GM21390 (cell line): ENCODE measurements around the gene PPP1R12A.
"Not testable (repeated sequence)": the region's sequence is repeated elsewhere in the genome, so short reads cannot be mapped to it uniquely, and the experiment has no call there.

Experiments
- ATAC-seq: cut with Tn5 transposase; IDR thresholded peaks from one replicate; pipeline ENCODE4 v1.9.1; 2021; ENCODE audit not compliant: unreplicated experiment

Gene PPP1R12A

GRCh38 chr12:79935021-79935623, at the start of gene PPP1R12A:
Gene PPP1R12A (minus strand): TSS chr12:79935097. CDS start chr12:79934931, 166 bp downstream.
- peak; percentile 86 for ATAC-seq

GRCh38 chr12:79983986-79984620, 49.2 kb upstream of the PPP1R12A start:
- ATAC-seq, result no peak

- ATAC-seq, result no peak
These were observed 48.6 kb upstream of the PPP1R12A start for GRCh38 chr12:79983492-79983891.

GRCh38 chr12:79982086-79983062, 47.5 kb upstream of the PPP1R12A start:
- ATAC-seq, result no peak

- no peak for ATAC-seq
These were observed 43.8 kb upstream of the PPP1R12A start for GRCh38 chr12:79978692-79979091.

- not testable (repeated sequence) for ATAC-seq
These were observed 43.1 kb upstream of the PPP1R12A start for GRCh38 chr12:79977856-79978460.

GRCh38 chr12:79975143-79975542, 40.2 kb upstream of the PPP1R12A start:
- ATAC-seq, result no peak

GRCh38 chr12:79973801-79974200, 38.9 kb upstream of the PPP1R12A start:
- ATAC-seq, result no peak

- no peak for ATAC-seq
These were observed 29.3 kb upstream of the PPP1R12A start for GRCh38 chr12:79964100-79964627.

- no peak for ATAC-seq
These were observed 26.5 kb upstream of the PPP1R12A start for GRCh38 chr12:79961411-79961810.

- ATAC-seq, result no peak
These were observed 24.6 kb upstream of the PPP1R12A start for GRCh38 chr12:79959484-79959883.

GRCh38 chr12:79956896-79957295, 22.0 kb upstream of the PPP1R12A start:
- ATAC-seq, result no peak

- no peak for ATAC-seq
These were observed 20.7 kb upstream of the PPP1R12A start for GRCh38 chr12:79955561-79955960.

GRCh38 chr12:79954037-79954610, 19.2 kb upstream of the PPP1R12A start:
- no peak for ATAC-seq

- no peak for ATAC-seq
These were observed 14.2 kb upstream of the PPP1R12A start for GRCh38 chr12:79949098-79949497.

GRCh38 chr12:79945433-79945832, 10.5 kb upstream of the PPP1R12A start:
- no peak for ATAC-seq

GRCh38 chr12:79944565-79944964, 9.7 kb upstream of the PPP1R12A start:
- no peak for ATAC-seq

GRCh38 chr12:79942846-79943245, 7.9 kb upstream of the PPP1R12A start:
- ATAC-seq, result not testable (repeated sequence)

GRCh38 chr12:79939728-79940310, 4.9 kb upstream of the PPP1R12A start:
- ATAC-seq, result no peak

- ATAC-seq, result no peak
These were observed 3.9 kb upstream of the PPP1R12A start for GRCh38 chr12:79938843-79939242.
